ENCODE results near the gene SNCA.

The SNCA gene

GRCh38 chr4:89712141-89712540 lies 124.8 kb downstream of the SNCA start:
- Histone ChIP-seq H3K4me3 (ENCODE audit: low read depth, low read length) (no peak overlapping the region), H3K4me1 (ENCODE audit: control insufficient read depth, insufficient read depth, low read length) (no peaks in the 10 kb centered on the region), H3K9me3 (ENCODE audit: control insufficient read depth, insufficient read depth, low read depth, low read length) (no peaks in the 10 kb centered on the region), H3K36me3 (ENCODE audit: control insufficient read depth in 2 of 2, insufficient read depth in 1 of 2, low read length in 2 of 2) (no peaks in the 10 kb centered on the region), H3K27ac (ENCODE audit: extremely low read depth, low read depth, low read length) (no peak overlapping the region)
- ChIA-PET POLR2A (no interaction called here), CTCF (interaction anchor here (1.1 kb wide), 1 partner anchor 51 kb away, joined by 3 read pairs; no protein-coding TSS in a partner anchor)
- peak; percentile 50 for TF ChIP-seq PRDM6 (tag by site-specific recombination; IDR thresholded peaks at IDR 0.05)
- no peak for TF ChIP-seq ZSCAN30 (tag by site-specific recombination; IDR thresholded peaks at IDR 0.05)

DNA sequence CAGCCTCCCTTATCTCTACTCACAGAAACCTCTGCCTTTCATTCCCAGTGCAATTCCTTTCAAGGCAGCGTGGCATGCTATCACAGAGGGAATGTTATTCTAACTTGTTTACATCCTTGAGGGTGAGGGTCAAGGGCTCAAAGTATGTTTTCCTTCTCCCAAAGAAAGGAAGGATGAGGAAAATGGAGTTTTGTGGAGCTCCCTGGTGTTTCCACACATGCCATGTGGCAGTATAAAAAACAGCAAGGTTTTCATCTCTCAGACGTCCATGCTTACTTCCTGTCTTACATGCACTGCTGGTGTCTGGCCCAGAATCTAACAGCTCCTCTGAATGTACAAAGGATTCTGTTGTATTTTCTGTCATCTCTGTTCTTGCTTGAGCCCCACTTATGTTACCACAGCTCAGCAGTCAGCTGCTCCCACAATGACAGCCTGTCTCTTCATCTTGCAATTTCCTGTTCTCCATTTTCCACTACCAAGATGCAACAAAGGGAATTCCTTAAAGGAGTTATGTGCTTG lies 128.0 kb downstream of the SNCA start:
- ChIA-PET POLR2A (no interaction called here), CTCF (no interaction called here)
- TF ChIP-seq TRIM28 (IDR thresholded peaks at IDR 0.05; ENCODE audit: borderline replicate concordance, low read length) (0 out of 2 replicates have a peak, but pooled peaks have one; percentile 28), ZBTB1 (tag by site-specific recombination; IDR thresholded peaks at IDR 0.05) (no peak), PRDM6 (tag by site-specific recombination; IDR thresholded peaks at IDR 0.05) (peak; percentile 67)
- Histone ChIP-seq H3K4me1 (ENCODE audit: control insufficient read depth, insufficient read depth, low read length) (no peaks in the 10 kb centered on the region), H3K9me3 (ENCODE audit: control insufficient read depth, insufficient read depth, low read depth, low read length) (no peaks in the 10 kb centered on the region), H3K4me3 (ENCODE audit: low read depth, low read length) (no peak overlapping the region), H3K36me3 (ENCODE audit: control insufficient read depth in 2 of 2, insufficient read depth in 1 of 2, low read length in 2 of 2) (no peaks in the 10 kb centered on the region), H3K27ac (ENCODE audit: extremely low read depth, low read depth, low read length) (no peak overlapping the region)

- no peaks in the 10 kb centered on the region for H3K36me3 ChIP-seq (ENCODE audit: control insufficient read depth in 2 of 2, insufficient read depth in 1 of 2, low read length in 2 of 2)
- H3K4me3 ChIP-seq (ENCODE audit: low read depth, low read length): no peak overlapping the region
- ChIA-PET POLR2A (no interaction called here), CTCF (interaction anchor here (0.5 kb wide), 1 partner anchor 157 kb away, joined by 3 read pairs; no protein-coding TSS in a partner anchor)
- no peaks in the 10 kb centered on the region for H3K9me3 ChIP-seq (ENCODE audit: control insufficient read depth, insufficient read depth, low read depth, low read length)
- no peak overlapping the region for H3K27ac ChIP-seq (ENCODE audit: extremely low read depth, low read depth, low read length)
- no peaks in the 10 kb centered on the region for H3K4me1 ChIP-seq (ENCODE audit: control insufficient read depth, insufficient read depth, low read length)
- TF ChIP-seq, protein P1, sequence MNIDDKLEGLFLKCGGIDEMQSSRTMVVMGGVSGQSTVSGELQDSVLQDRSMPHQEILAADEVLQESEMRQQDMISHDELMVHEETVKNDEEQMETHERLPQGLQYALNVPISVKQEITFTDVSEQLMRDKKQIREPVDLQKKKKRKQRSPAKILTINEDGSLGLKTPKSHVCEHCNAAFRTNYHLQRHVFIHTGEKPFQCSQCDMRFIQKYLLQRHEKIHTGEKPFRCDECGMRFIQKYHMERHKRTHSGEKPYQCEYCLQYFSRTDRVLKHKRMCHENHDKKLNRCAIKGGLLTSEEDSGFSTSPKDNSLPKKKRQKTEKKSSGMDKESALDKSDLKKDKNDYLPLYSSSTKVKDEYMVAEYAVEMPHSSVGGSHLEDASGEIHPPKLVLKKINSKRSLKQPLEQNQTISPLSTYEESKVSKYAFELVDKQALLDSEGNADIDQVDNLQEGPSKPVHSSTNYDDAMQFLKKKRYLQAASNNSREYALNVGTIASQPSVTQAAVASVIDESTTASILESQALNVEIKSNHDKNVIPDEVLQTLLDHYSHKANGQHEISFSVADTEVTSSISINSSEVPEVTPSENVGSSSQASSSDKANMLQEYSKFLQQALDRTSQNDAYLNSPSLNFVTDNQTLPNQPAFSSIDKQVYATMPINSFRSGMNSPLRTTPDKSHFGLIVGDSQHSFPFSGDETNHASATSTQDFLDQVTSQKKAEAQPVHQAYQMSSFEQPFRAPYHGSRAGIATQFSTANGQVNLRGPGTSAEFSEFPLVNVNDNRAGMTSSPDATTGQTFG (tag by site-specific recombination; IDR thresholded peaks at IDR 0.05; ENCODE audit: borderline replicate concordance): no peak
- TF ChIP-seq, protein P2, sequence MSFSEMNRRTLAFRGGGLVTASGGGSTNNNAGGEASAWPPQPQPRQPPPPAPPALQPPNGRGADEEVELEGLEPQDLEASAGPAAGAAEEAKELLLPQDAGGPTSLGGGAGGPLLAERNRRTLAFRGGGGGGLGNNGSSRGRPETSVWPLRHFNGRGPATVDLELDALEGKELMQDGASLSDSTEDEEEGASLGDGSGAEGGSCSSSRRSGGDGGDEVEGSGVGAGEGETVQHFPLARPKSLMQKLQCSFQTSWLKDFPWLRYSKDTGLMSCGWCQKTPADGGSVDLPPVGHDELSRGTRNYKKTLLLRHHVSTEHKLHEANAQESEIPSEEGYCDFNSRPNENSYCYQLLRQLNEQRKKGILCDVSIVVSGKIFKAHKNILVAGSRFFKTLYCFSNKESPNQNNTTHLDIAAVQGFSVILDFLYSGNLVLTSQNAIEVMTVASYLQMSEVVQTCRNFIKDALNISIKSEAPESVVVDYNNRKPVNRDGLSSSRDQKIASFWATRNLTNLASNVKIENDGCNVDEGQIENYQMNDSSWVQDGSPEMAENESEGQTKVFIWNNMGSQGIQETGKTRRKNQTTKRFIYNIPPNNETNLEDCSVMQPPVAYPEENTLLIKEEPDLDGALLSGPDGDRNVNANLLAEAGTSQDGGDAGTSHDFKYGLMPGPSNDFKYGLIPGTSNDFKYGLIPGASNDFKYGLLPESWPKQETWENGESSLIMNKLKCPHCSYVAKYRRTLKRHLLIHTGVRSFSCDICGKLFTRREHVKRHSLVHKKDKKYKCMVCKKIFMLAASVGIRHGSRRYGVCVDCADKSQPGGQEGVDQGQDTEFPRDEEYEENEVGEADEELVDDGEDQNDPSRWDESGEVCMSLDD (tag by site-specific recombination; IDR thresholded peaks at IDR 0.05): no peak
- TF ChIP-seq ZBTB7A (tag by site-specific recombination; IDR thresholded peaks at IDR 0.05; ENCODE audit: low read depth): no peak
- TF ChIP-seq ZNF140 (tag by site-specific recombination; IDR thresholded peaks at IDR 0.05): no peak
- no peak for TF ChIP-seq ZNF768 (tag by site-specific recombination; IDR thresholded peaks at IDR 0.05)
- no peak for TF ChIP-seq ZNF157 (tag by site-specific recombination; IDR thresholded peaks at IDR 0.05)
- TF ChIP-seq AEBP2 (tag by site-specific recombination; IDR thresholded peaks at IDR 0.05; ENCODE audit: borderline replicate concordance): no peak
- TF ChIP-seq ZNF561 (tag by site-specific recombination; IDR thresholded peaks at IDR 0.05; ENCODE audit: borderline replicate concordance): no peak
- no peak for TF ChIP-seq ZBTB26 (tag by site-specific recombination; optimal IDR thresholded peaks at IDR 0.05)
- TF ChIP-seq ZNF549 (tag by site-specific recombination; IDR thresholded peaks at IDR 0.05): no peak
- TF ChIP-seq, protein P3, sequence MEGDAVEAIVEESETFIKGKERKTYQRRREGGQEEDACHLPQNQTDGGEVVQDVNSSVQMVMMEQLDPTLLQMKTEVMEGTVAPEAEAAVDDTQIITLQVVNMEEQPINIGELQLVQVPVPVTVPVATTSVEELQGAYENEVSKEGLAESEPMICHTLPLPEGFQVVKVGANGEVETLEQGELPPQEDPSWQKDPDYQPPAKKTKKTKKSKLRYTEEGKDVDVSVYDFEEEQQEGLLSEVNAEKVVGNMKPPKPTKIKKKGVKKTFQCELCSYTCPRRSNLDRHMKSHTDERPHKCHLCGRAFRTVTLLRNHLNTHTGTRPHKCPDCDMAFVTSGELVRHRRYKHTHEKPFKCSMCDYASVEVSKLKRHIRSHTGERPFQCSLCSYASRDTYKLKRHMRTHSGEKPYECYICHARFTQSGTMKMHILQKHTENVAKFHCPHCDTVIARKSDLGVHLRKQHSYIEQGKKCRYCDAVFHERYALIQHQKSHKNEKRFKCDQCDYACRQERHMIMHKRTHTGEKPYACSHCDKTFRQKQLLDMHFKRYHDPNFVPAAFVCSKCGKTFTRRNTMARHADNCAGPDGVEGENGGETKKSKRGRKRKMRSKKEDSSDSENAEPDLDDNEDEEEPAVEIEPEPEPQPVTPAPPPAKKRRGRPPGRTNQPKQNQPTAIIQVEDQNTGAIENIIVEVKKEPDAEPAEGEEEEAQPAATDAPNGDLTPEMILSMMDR (tag by site-specific recombination; IDR thresholded peaks at IDR 0.05): no peak
- no peak for TF ChIP-seq ZNF560 (tag by site-specific recombination; IDR thresholded peaks at IDR 0.05; ENCODE audit: borderline replicate concordance)
- no peak for TF ChIP-seq ZNF701 (tag by site-specific recombination; IDR thresholded peaks at IDR 0.05)
Observed at GRCh38 chr4:89707467-89707866, 129.5 kb downstream of the SNCA start.

All from HEK293 (cell line).